GM21515 (cell line): Measurements from ENCODE around the gene FAM210A.

Experiments used
- ATAC-seq: cut with Tn5 transposase; IDR thresholded peaks from one replicate; pipeline ENCODE4 v1.9.1; 2021; ENCODE audit not compliant: unreplicated experiment

The FAM210A gene

GRCh38 chr18:13649397-13650390, 76.7 kb downstream of the FAM210A start:
- ATAC-seq = no peak

GRCh38 chr18:13647761-13648160, 78.6 kb downstream of the FAM210A start:
- no peak for ATAC-seq

- ATAC-seq = no peak
Observed at GRCh38 chr18:13646633-13647032, 79.7 kb downstream of the FAM210A start.

GRCh38 chr18:13645093-13645492, 81.3 kb downstream of the FAM210A start:
- no peak for ATAC-seq

GRCh38 chr18:13643261-13643751, 83.1 kb downstream of the FAM210A start:
- no peak for ATAC-seq

- ATAC-seq = no peak
Observed at GRCh38 chr18:13642440-13642827, 83.9 kb downstream of the FAM210A start.

- ATAC-seq = no peak
Observed at GRCh38 chr18:13641551-13642439, 84.6 kb downstream of the FAM210A start.

GRCh38 chr18:13640266-13640860, 86.0 kb downstream of the FAM210A start:
- ATAC-seq = no peak

- no peak for ATAC-seq
Observed at GRCh38 chr18:13638719-13639595, 87.4 kb downstream of the FAM210A start.

- no peak for ATAC-seq
Observed at GRCh38 chr18:13635046-13635445, 91.3 kb downstream of the FAM210A start.

GRCh38 chr18:13633700-13634099, 92.7 kb downstream of the FAM210A start:
- ATAC-seq = no peak

- no peak for ATAC-seq
Observed at GRCh38 chr18:13630716-13631268, 95.6 kb downstream of the FAM210A start.

- peak; percentile 80 for ATAC-seq
Observed at GRCh38 chr18:13629841-13630715, 96.3 kb downstream of the FAM210A start.

GRCh38 chr18:13628211-13628610, 98.1 kb downstream of the FAM210A start:
- no peak for ATAC-seq

- ATAC-seq = no peak
Observed at GRCh38 chr18:13627639-13628038, 98.7 kb downstream of the FAM210A start.

- ATAC-seq = no peak
Observed at GRCh38 chr18:13626544-13626908, 99.8 kb downstream of the FAM210A start.

- no peak for ATAC-seq
Observed at GRCh38 chr18:13625843-13626543, 100.4 kb downstream of the FAM210A start.

GRCh38 chr18:13625355-13625754, 101.0 kb downstream of the FAM210A start:
- ATAC-seq = no peak
